Activated naive CD8-positive, alpha-beta T cell treated with anti-CD3 and anti-CD28 coated beads, Interleukin-2, amount 10 ng/mL, durations not matched to agents 7 days and 5 days (primary cell): ENCODE data around the gene NDRG4. TPM values are rescaled to one million over a fixed set of nuclear protein-coding genes. Genes with fewer than 3 reads are reported as not detected.

ENCODE experiments used
- ATAC-seq: fragments of 150-1000 bp; cut with Tn5 transposase; one replicate; pipeline ENCODE4 v1.10.0; 2021; ENCODE audit warnings: low read depth, moderate library complexity
- POLR2A ChIA-PET: fragments of 350-600 bp; sonication (Branson Sonifier 250); formaldehyde crosslinking; loops from one replicate; lab custom pipeline; 2021; ENCODE audit warnings: antibody characterized with exemption; lab: Charles Lee
- DNase-seq: peaks from one replicate; pipeline ENCODE4 v3.0.0; 2021
- H3K27ac Mint-ChIP-seq: one replicate; pipeline ENCODE4 v1.8.0; 2022; ENCODE audit warnings: mild to moderate bottlenecking, mixed read lengths
- H3K27me3 Mint-ChIP-seq: one replicate; pipeline ENCODE4 v1.8.0; 2022; ENCODE audit warnings: mild to moderate bottlenecking, moderate library complexity, mixed read lengths
- H3K36me3 Mint-ChIP-seq: one replicate; pipeline ENCODE4 v1.8.0; 2021; ENCODE audit warnings: mild to moderate bottlenecking, mixed read lengths
- H3K4me1 Mint-ChIP-seq: one replicate; pipeline ENCODE4 v1.8.0; 2021; ENCODE audit warnings: mixed read lengths
- H3K4me3 Mint-ChIP-seq: one replicate; pipeline ENCODE4 v1.8.0; 2022; ENCODE audit warnings: mild to moderate bottlenecking, moderate library complexity, mixed read lengths
- H3K9me3 Mint-ChIP-seq: one replicate; pipeline ENCODE4 v1.8.0; 2021; ENCODE audit warnings: mixed read lengths
- total RNA-seq, 2 experiments: library from RNA; stranded (reverse); gene quantifications; one replicate each; pipeline ENCODE4 v1.2.3, GENCODE V29; 2021

Gene NDRG4
- total RNA-seq, 2 experiments from 2014 or later = 3.2 to 4.1 TPM

DNA sequence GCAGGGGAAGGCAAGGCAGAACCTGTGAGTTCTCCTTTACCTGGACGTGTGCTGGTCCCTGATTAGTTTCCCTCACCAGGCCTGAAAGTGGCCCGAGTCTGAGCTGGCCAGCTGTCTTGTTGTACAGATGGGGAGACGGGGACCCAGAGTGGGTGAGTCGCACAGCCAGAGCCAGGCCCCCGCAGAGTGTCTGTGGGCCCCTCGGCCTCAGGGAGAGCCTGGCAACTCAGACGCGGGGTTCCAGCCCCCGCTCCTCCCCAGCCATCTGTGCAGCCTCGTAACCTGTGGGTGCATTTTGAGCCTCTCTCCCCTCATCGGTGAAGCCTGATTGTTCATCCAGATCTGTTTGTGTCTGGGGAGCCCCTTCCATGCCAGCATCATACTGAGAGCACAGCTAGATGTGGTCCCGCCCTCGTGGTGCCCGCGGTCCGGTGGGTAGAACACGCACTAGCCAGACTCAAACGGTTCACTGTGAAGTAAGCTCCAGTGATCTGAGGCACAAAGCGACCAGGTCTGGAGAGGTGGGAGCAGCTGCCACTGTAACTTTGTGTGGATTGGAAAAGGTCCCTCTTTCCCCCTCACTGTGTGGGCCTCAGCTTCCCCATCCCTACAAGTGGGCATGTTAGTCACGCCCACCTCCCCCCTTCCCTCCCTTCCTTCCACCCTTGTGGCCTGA lies 6.0 kb upstream of the NDRG4 start:
- Mint-ChIP-seq H3K27ac (no peak overlapping the region), H3K36me3 (no peaks in the 10 kb centered on the region), H3K27me3 (peaks cover 9% of the 10 kb centered on the region), H3K4me1 (peaks cover 9% of the 10 kb centered on the region), H3K9me3 (no peaks in the 10 kb centered on the region), H3K4me3 (no peak overlapping the region)
- ATAC-seq (no peak), DNase-seq (no peak)
- POLR2A ChIA-PET = no interaction called here

- Mint-ChIP-seq H3K27me3 (peaks cover 9% of the 10 kb centered on the region), H3K27ac (no peak overlapping the region), H3K4me1 (peaks cover 9% of the 10 kb centered on the region), H3K9me3 (no peaks in the 10 kb centered on the region), H3K36me3 (no peaks in the 10 kb centered on the region), H3K4me3 (peak overlapping the region; percentile 37)
- ATAC-seq = peak; percentile 35
- DNase-seq = no peak
- POLR2A ChIA-PET = no interaction called here
These were observed 4.9 kb upstream of the NDRG4 start for GRCh38 chr16:58494981-58495520.

GRCh38 chr16:58495521-58496331 lies 4.2 kb upstream of the NDRG4 start:
- ATAC-seq (no peak), DNase-seq (no peak)
- peak overlapping the region; percentile 37 for H3K4me3 Mint-ChIP-seq
- peaks cover 9% of the 10 kb centered on the region for H3K4me1 Mint-ChIP-seq
- no peaks in the 10 kb centered on the region for H3K36me3 Mint-ChIP-seq
- POLR2A ChIA-PET = no interaction called here
- no peak overlapping the region for H3K27ac Mint-ChIP-seq
- H3K27me3 Mint-ChIP-seq = peaks cover 12% of the 10 kb centered on the region
- H3K9me3 Mint-ChIP-seq = no peaks in the 10 kb centered on the region

DNA sequence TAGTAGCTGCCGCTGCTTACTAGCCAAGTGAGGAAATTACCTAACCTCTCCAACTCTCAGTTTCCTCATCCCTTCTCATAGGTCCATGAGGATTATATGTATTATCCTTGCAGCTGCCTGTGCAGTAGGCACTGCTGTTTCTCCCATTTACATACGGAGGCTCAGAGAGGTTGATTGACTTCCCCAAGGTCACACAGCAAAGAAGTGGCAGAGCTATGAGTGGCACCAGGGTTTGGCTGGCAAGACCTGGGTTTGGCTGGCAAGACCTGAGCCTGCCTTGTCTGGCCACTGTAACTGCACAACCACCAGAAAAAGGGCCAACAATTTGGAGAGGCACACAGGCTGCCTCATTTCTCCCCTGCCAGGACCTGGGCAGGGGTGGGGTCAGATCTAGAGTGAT lies 2.5 kb upstream of the NDRG4 start:
- no peak overlapping the region for H3K4me3 Mint-ChIP-seq
- ATAC-seq (no peak), DNase-seq (no peak)
- H3K27me3 Mint-ChIP-seq = peaks cover 9% of the 10 kb centered on the region
- H3K9me3 Mint-ChIP-seq = no peaks in the 10 kb centered on the region
- H3K36me3 Mint-ChIP-seq = no peaks in the 10 kb centered on the region
- no peak overlapping the region for H3K27ac Mint-ChIP-seq
- POLR2A ChIA-PET = no interaction called here
- peaks cover 11% of the 10 kb centered on the region for H3K4me1 Mint-ChIP-seq

DNA sequence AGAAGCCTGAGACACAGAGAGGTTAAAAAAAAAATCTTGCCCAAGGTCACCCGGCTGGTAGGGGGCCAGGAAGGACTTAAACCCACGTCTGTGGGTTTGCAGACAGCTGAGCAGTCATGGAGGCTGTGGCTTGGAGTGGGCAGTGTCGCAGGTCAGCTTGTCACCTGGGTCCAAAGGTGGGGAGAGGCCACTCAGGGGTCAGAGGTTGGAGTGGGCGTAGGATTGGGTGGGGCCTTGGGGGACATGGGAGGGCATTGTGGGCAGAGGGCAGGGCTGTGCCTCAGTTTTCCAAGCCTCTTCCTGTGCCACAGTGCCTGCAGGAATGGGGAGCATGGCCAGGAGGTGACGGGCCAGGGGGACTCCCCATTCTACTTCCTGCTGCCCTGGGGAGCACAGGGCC lies 2.0 kb upstream of the NDRG4 start:
- POLR2A ChIA-PET = no interaction called here
- DNase-seq = no peak
- H3K36me3 Mint-ChIP-seq = no peaks in the 10 kb centered on the region
- peaks cover 5% of the 10 kb centered on the region for H3K27me3 Mint-ChIP-seq
- no peak for ATAC-seq
- no peak overlapping the region for H3K27ac Mint-ChIP-seq
- no peak overlapping the region for H3K4me3 Mint-ChIP-seq
- H3K9me3 Mint-ChIP-seq = no peaks in the 10 kb centered on the region
- peaks cover 11% of the 10 kb centered on the region for H3K4me1 Mint-ChIP-seq

DNA sequence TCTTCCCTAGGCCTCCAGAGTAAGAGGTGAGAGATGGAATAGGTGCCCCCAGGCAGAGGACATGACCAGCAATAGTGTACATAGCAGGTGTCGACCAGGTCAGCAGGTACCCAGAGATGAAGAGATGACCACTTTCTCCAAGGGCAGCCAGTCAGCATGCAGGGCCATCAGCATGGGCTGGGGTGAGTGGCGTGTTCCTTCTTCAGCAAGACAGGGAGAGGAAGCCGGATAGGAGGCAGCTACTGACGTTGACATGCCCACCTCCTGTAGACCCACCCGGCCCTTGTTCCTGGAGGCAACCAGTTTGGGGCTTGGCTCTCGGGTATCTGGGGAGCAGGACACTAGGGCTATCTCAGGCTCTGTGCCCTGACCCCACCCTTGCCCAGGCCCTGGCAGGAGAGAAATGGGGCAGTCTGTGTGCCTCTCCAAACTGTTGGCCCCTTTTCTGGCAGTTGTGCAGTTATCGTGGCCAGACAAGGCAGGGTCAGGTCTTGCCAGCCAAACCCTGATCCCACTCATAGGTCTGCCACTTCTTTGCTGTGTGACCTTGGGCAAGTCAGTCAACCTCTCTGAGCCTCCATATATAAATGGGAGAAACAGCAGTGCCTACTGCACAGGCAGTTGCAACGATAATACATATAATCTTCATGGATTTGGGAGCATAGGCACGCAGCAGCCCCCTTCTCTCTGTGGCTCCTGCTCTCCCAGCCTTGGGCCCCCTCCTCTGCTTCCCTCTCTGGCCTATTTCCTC lies 1.4 kb upstream of the NDRG4 start:
- H3K9me3 Mint-ChIP-seq = no peaks in the 10 kb centered on the region
- H3K27me3 Mint-ChIP-seq = peaks cover 3% of the 10 kb centered on the region
- no peaks in the 10 kb centered on the region for H3K36me3 Mint-ChIP-seq
- no peak overlapping the region for H3K4me3 Mint-ChIP-seq
- no peak overlapping the region for H3K27ac Mint-ChIP-seq
- DNase-seq = no peak
- H3K4me1 Mint-ChIP-seq = peaks cover 11% of the 10 kb centered on the region
- ATAC-seq = no peak
- POLR2A ChIA-PET = no interaction called here

- Mint-ChIP-seq H3K27ac (no peak overlapping the region), H3K4me3 (no peak overlapping the region), H3K4me1 (peaks cover 11% of the 10 kb centered on the region), H3K9me3 (no peaks in the 10 kb centered on the region), H3K36me3 (no peaks in the 10 kb centered on the region), H3K27me3 (peaks cover 3% of the 10 kb centered on the region)
- DNase-seq (no peak), ATAC-seq (no peak)
- POLR2A ChIA-PET = no interaction called here
These were observed 841 bp upstream of the NDRG4 start for GRCh38 chr16:58499092-58499511.

GRCh38 chr16:58500430-58501241 lies 693 bp downstream of the NDRG4 start:
- POLR2A ChIA-PET = interaction anchor here (0.5 kb wide), 1 partner anchor 372 kb away, joined by 3 read pairs; the partner anchor contains the start of gene CFAP20
- H3K27ac Mint-ChIP-seq = no peak overlapping the region
- ATAC-seq (no peak), DNase-seq (no peak)
- peaks cover 3% of the 10 kb centered on the region for H3K27me3 Mint-ChIP-seq
- peak overlapping the region; percentile 79 for H3K4me3 Mint-ChIP-seq
- peaks cover 7% of the 10 kb centered on the region for H3K4me1 Mint-ChIP-seq
- no peaks in the 10 kb centered on the region for H3K9me3 Mint-ChIP-seq
- H3K36me3 Mint-ChIP-seq = no peaks in the 10 kb centered on the region

DNA sequence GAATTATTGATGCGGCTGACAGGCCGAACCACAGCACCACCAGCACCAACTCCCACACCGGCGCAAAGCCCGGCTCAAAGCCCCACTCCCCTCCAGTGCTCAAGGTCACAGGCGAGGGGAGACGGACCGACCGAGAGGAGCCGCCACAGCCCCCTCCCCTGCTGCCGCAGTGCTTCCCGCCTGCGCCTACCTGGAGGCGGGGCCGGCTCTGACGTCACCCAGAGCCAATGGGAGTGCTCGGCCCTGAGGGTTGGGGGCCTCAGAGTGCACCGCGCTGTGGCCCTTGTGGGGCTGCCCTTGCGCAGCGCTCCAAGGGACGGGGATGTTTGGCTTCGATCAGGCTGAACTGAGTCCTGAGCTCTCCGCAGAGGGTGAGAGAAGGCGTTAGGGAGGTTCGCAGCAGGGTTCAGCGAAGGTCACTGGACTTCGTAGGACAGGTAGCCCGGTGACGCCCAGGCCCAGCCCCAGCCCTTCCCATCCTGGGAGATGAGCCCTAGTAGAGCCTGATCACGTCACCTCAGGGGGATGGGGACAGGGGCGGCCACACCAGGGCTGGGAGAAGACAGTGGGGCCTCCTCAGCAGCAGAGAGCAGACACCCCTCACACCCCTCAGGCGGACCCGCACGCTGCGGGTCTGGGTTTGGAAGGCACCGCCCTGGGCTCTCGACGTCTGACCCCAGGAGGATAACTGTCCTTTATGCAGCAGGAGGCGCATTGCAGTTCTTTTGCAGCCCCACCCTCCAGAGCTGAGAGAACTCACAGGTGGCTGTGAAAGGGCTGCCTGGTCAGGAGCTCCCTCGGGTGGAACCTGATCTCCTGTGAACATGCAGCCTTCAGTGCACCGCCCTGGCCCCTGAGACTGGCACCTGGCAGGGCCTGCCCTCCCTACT lies 1.5 kb downstream of the NDRG4 start:
- POLR2A ChIA-PET = interaction anchor here (0.5 kb wide), 1 partner anchor 372 kb away, joined by 3 read pairs; the partner anchor contains the start of gene CFAP20
- peak overlapping the region; percentile 79 for H3K4me3 Mint-ChIP-seq
- peaks cover 3% of the 10 kb centered on the region for H3K27me3 Mint-ChIP-seq

DNA sequence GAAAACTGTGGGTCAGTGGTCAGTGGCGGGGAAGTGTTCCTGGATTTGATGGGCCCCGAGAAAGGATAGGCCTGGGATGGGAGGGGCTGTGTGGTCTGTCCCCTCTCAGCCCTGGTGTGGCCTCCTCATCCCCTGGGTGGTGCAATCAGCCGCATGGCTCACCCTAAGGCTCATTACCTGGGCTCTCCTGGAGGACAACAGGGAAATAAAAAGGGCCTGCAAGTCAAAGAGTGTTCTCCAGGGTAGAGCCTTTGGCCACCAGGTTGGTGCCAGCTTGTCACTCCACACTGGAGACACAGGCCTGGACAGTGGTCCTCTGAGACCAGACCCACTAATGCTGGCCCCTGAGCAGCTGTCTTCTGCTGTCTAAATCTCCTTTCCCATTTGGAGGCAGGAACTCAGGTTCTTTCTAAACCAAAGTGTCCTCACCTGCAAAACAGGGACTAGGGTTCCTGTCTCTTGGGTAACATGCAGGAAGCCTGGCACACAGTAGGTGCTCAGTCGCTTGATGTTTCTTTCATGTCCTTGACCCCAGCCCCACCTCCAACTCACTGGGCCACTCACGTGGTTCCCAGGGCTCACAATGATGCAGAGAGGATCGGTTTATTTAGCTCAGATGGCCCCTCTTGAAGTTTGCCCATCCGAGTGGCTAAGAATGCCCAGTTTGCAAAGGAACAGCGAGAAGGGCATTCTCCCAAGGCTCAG lies 2.4 kb downstream of the NDRG4 start:
- Mint-ChIP-seq H3K4me3 (no peak overlapping the region), H3K36me3 (no peaks in the 10 kb centered on the region), H3K27ac (no peak overlapping the region), H3K27me3 (peaks cover 3% of the 10 kb centered on the region), H3K4me1 (peaks cover 8% of the 10 kb centered on the region), H3K9me3 (no peaks in the 10 kb centered on the region)
- DNase-seq (no peak), ATAC-seq (no peak)
- POLR2A ChIA-PET = no interaction called here

More for the DNA sequence above, 1.5 kb downstream of the NDRG4 start:
- Mint-ChIP-seq H3K36me3 (no peaks in the 10 kb centered on the region), H3K4me1 (peaks cover 6% of the 10 kb centered on the region), H3K27ac (no peak overlapping the region), H3K9me3 (no peaks in the 10 kb centered on the region)
- DNase-seq (peak; percentile 60), ATAC-seq (peak; percentile 10)

- Mint-ChIP-seq H3K27ac (no peak overlapping the region), H3K4me1 (peaks cover 4% of the 10 kb centered on the region), H3K27me3 (peaks cover 3% of the 10 kb centered on the region), H3K4me3 (no peak overlapping the region), H3K36me3 (no peaks in the 10 kb centered on the region), H3K9me3 (no peaks in the 10 kb centered on the region)
- POLR2A ChIA-PET = no interaction called here
- ATAC-seq = no peak
- DNase-seq = no peak
These were observed 3.4 kb downstream of the NDRG4 start for GRCh38 chr16:58503166-58503862.
